HG03460 (cell line): Measurements from ENCODE around the gene RGS12.

Experiments
- ATAC-seq: cut with Tn5 transposase; IDR thresholded peaks from one replicate; pipeline ENCODE4 v1.9.1; 2021; ENCODE audit not compliant: unreplicated experiment

The RGS12 gene

GRCh38 chr4:3252831-3253641 lies 39.8 kb upstream of the RGS12 start:
- no peak for ATAC-seq

DNA sequence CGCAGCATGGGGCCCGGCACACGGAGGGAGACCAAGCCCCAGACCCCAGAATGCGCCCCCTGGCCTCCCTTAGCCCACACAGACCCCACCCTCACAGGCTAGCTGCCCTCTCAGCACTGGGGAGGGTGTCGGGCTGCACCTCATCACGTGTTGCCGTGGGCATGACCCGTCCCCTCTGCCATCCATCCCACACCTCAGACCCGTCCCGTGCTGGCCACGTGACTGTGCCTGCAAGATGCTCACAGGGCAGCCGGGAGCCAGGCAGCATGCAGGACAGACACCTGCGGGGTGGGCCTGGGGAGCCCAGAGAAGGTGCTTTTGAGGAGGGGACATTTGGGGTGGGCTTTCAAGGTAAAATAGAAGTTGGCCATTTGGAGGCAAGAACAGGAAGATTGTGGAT lies 39.0 kb upstream of the RGS12 start:
- no peak for ATAC-seq

GRCh38 chr4:3254302-3255131 lies 38.3 kb upstream of the RGS12 start:
- no peak for ATAC-seq

GRCh38 chr4:3255611-3256186 lies 37.1 kb upstream of the RGS12 start:
- ATAC-seq = no peak

GRCh38 chr4:3256230-3257102 lies 36.4 kb upstream of the RGS12 start:
- ATAC-seq = no peak

- no peak for ATAC-seq
Measured at GRCh38 chr4:3257103-3257555, 35.7 kb upstream of the RGS12 start.

- no peak for ATAC-seq
Measured at GRCh38 chr4:3257556-3258482, 35.0 kb upstream of the RGS12 start.

- no peak for ATAC-seq
Measured at GRCh38 chr4:3261411-3262207, 31.2 kb upstream of the RGS12 start.

DNA sequence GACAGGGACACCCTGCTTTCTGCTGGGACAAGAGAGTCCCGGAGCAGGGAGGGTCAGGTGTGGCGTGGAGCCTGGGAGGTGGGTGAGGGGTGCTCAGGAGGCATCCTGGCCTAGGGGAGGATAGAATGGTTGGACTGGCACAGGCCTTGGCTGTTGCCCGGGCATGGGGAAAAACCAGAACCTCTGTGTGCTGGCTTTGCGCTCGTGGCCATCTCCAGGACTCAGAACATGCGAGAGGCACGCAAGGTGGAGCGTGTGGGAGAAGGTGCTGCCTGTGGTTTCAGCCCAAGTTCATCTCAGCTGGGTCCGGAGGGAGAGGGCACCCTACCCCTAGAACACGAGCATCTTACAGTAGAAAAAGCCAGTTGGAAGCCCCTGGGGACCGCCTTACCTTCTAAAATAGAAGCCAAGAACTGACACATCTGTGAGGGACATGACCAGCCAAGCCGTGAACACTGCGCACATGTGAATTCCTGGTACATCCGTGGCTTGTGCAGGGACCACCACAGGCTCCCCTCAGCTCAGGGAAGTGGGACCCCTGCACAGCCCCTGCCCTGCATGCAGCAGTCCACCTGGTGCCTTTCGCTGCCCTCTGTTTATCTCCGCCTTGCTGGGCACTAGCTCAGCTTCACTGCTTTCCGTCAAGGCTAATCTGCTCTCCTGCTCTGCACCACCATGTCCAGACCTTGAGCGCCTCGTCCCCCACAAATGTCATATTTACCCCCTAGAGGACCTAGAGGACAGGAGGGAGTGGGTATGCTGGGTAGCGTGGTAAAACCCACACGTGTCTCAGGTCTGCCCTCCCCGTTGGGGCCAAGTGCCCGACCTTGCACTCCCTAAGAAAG lies 30.4 kb upstream of the RGS12 start:
- ATAC-seq = no peak

DNA sequence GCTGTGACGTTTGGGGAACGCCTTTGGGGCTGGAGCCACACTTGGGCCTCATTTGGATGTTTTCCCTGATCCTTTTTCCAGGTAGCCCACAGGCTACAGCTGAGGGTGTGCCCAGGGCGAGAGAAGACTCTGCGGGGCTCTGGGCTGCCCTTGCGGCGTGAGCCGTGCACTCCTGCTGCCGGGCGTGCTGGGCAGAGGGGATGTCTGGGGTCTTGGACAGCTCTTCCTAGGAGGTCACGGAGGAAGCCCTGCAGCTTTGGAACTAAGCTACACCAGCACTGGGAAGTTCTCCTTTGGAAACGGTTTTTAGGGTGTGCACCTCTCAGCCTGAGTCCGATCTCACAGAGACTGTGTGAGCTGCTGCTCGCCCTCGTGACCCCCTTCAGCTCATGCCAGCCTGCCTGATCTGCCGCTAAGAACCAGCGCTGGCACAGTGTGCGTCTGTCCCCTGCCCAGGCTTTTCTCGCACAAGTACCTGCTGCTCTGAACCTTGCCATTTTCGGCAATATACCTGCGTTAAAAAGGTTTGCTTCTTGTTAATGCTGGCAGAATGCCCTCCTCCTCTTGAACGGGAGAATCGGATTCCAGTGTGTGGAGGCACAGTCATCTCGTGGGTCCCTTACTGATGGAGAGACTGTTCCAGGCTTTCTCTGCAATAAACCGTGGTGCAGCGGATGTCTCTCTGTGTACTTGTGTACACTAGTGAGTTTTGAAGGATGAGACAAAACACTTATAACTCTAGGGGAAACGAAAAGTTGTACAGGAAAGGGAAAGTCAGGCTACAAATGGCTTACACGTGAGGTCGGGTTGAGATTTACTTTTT lies 29.6 kb upstream of the RGS12 start:
- no peak for ATAC-seq

DNA sequence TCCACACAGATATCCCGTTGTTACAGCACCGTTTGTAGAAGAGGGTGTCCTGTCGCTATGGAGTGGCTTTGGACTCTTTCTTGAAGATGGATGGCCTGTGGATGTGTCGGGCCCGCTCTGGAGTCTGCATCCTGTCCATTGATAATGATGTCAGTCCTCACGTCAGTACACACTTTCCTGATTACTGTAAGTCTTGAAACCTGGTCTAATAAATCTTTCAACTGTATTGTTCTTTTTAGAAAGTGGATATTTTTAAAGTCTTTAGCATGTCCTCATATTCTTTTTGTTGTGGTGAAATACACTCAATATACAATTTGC lies 29.0 kb upstream of the RGS12 start:
- no peak for ATAC-seq

- ATAC-seq = no peak
Measured at GRCh38 chr4:3266076-3266475, 26.7 kb upstream of the RGS12 start.

DNA sequence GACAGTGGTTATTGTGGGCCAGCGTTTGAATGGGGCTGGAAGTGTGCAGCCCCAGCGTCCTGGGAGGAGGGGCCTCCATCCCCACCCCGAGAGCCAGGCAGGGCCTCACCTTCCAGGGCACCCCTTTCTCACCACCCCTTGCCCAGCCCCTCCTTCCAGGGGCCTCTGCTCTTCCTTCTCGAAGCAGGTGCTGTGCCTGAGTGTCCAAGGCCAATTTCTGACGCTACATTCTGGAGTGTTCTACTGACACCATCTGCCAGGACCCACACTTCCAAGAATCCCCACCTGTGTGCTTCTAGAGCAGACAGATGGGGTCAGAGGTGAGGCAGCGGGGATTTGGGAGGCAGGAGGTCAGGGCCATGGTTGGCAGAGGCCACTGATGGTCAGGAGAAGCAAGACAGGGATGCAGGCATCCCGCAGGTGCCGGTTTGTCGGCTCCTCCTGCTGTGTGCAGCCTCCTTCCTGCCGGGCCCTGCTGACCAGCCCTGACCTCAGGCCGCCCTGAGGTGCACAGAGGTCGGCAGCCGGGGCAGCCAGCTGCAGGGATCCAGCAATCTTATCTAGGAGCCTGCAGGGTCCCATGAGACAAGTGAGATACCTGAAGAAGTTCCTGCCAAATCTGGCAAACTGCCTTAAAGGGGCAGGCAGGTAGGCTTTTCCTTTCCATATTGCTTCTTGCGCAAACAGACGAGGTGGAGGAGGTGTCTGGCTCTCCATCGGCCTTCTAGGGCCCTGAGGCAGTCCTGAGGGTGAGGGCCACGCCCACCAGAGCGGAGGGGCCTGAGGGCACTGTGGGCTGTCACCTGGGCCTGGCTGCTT lies 25.0 kb upstream of the RGS12 start:
- no peak for ATAC-seq

DNA sequence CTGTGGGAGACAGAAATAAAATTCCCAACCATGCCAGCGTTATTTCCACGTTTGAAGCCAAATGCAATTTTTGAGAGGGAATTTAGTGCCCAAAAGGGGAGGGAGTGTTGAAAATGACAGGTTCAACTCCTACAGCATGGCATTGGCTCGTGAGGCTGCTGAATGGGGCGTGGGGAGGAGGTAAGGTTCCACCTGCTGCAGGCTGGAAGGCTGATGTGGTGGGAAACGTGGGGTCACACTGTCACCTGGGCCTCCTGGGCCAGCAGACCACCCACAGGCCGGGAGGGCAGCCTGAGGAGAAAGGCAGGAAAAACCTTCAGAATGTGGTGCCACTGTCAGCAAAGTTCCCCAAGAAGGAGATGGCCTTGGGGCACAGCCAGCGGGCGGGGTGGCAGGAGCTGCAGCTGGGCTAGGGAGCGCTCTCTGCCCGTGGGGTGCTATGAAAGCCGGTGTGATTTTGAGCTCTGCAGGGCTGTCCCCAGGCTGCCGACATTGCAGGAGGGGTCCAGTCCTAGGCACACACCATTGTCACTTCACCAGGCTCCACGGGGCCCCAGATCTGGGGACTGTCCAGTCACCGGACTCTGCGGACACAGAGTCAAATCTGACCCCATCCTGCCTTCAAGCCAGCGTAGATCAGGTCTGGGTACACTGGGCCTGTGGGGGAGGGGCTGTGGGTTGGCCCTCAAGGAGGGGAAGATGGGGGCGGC lies 24.3 kb upstream of the RGS12 start:
- no peak for ATAC-seq

DNA sequence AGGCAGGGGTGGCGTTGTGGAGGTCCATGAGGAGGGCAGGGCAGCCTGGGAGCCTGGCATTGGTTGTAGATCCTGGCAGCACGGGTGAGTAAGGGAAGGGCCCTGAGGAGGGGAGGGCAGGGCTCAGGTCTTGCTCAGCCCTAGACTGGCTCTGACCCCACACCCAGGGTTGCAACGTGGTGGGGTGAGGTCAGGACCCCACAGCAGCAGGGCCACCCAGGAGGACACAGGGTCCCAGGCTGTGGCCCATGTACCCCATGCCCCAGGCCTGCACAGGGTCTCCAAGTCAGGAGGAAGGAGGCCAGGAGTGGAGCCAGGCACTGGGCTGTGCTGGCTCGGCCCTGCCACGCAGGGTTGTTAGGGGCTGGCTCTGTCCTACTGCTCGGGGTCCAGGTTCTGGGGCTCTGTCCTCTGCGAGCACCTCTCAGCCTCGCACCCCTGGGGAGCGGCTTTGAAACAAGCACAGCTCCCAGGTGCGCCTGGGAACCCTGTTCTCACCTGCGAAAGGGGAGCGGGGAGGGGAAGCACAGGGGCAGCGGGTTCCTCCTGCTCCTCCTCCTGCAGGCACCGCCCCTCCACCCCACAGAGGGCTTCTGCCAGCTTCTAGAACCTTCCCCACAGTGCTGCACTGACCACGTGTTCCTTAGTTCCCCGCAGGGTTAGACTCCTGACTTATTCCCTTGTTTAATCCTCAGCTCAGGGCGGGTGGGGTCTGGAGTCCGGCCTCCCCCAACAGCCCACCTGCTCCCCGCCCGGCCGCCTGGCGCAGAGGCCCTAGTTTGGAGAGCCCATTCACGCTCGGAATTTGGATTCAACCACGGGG lies 23.5 kb upstream of the RGS12 start:
- no peak for ATAC-seq
